ENCODE data around the gene DENND1C. TPM values are rescaled to one million over a fixed set of nuclear protein-coding genes. Genes with fewer than 3 reads are reported as not detected.

DENND1C gene
- not detected in 2 replicates for polyA plus RNA-seq

GRCh38 chr19:6481541-6482342 lies at the start of gene DENND1C:
DENND1C (minus strand) TSS chr19:6481787; CDS start chr19:6481695, 92 bp downstream.

GRCh38 chr19:6530386-6531162 lies 49.0 kb upstream of the DENND1C start, which contains the start of gene TNFSF9:
TNFSF9 (plus strand) TSS chr19:6531026; CDS start chr19:6531037, 11 bp downstream.

GRCh38 chr19:6501740-6502648 lies 20.4 kb upstream of the DENND1C start, which contains the start of gene TUBB4A:
TUBB4A (minus strand) TSS chr19:6502309; CDS start chr19:6502212, 97 bp downstream.

GRCh38 chr19:6464070-6464873 lies 17.3 kb downstream of the DENND1C start, which contains the start of gene CRB3:
CRB3 (plus strand) TSS chr19:6464271; CDS start chr19:6464702, 431 bp downstream.

GRCh38 chr19:6459262-6460098 lies 22.1 kb downstream of the DENND1C start, which contains the start of gene SLC25A23:
SLC25A23 (minus strand) TSS chr19:6459792; CDS start chr19:6459628, 164 bp downstream.

GRCh38 chr19:6433663-6434062 lies 47.9 kb downstream of the DENND1C start, which contains the start of gene SLC25A41:
SLC25A41 (minus strand) TSS chr19:6433763; CDS start chr19:6433693, 70 bp downstream.

GRCh38 chr19:6424195-6424938 lies 57.2 kb downstream of the DENND1C start, which contains the start of gene KHSRP:
KHSRP (minus strand) TSS chr19:6424811; CDS start chr19:6424701, 110 bp downstream.

Other genes starting within 250 kb of the DENND1C start
- 0.87 and 1.8 TPM in 2 replicates for gene MLLT1, start 201.8 kb downstream of the DENND1C start, polyA plus RNA-seq
- not detected in 2 replicates for gene ACER1, start 148.2 kb downstream of the DENND1C start, polyA plus RNA-seq
- 32.5 and 41.3 TPM in 2 replicates for gene CLPP, start 120.3 kb downstream of the DENND1C start, polyA plus RNA-seq
- gene ALKBH7, start 109.0 kb downstream of the DENND1C start, polyA plus RNA-seq: 13.5 and 18.5 TPM in 2 replicates
- gene PSPN, start 105.9 kb downstream of the DENND1C start, polyA plus RNA-seq: 0.35 TPM in 1 of 2 replicates, not detected in the other
- 7.8 and 12.2 TPM in 2 replicates for gene GTF2F1, start 88.6 kb downstream of the DENND1C start, polyA plus RNA-seq
- gene KHSRP, start 57.0 kb downstream of the DENND1C start, polyA plus RNA-seq: 1.5 and 1.7 TPM in 2 replicates
- gene SLC25A41, start 48.0 kb downstream of the DENND1C start, polyA plus RNA-seq: not detected in 2 replicates
- 2.3 and 12.2 TPM in 2 replicates for gene SLC25A23, start 22.0 kb downstream of the DENND1C start, polyA plus RNA-seq
- gene CRB3, start 17.5 kb downstream of the DENND1C start, polyA plus RNA-seq: not detected in 2 replicates
- gene TUBB4A, start 20.5 kb upstream of the DENND1C start, polyA plus RNA-seq: 28.2 and 83.7 TPM in 2 replicates
- 0.14 and 1.9 TPM in 2 replicates for gene TNFSF9, start 49.2 kb upstream of the DENND1C start, polyA plus RNA-seq
- 2.3 TPM in 1 of 2 replicates, not detected in the other for gene CD70, start 109.4 kb upstream of the DENND1C start, polyA plus RNA-seq
- gene TNFSF14, start 188.4 kb upstream of the DENND1C start, polyA plus RNA-seq: not detected in 2 replicates
- gene C3, start 238.9 kb upstream of the DENND1C start, polyA plus RNA-seq: 0.52 and 2.7 TPM in 2 replicates